Prostate gland (tissue), 2 donors: Measurements from ENCODE around the gene FHL3.

ENCODE experiments used
- CTCF ChIP-seq, 4 experiments: fragments of 200-600 bp in 2 of 4; fragments of 450-650 bp in 2 of 4; sonication (generic) in 2 of 4; IDR thresholded peaks; 1 replicate in 3 of 4; 2 replicates in 1 of 4; pipeline ENCODE4 v1.5.1; 2016 to 2019; ENCODE audit warnings: antibody characterized with exemption in 4 of 4, mild to moderate bottlenecking in 2 of 4, moderate library complexity in 2 of 4
- POLR2A ChIP-seq: fragments of 450-650 bp; IDR thresholded peaks from one replicate; pipeline ENCODE4 v1.6.1; 2016; ENCODE audit warnings: antibody characterized with exemption, mild to moderate bottlenecking
- POLR2AphosphoS5 ChIP-seq: sonication (generic); formaldehyde crosslinking; IDR thresholded peaks from one replicate; pipeline ENCODE4 v1.6.1; 2017; ENCODE audit warnings: antibody characterized with exemption

GRCh38 chr1:37955685-37956084 lies 49.6 kb downstream of the FHL3 start:
- TF ChIP-seq POLR2AphosphoS5 (no peak), CTCF (IDR thresholded peaks at IDR 0.05) (no peak), POLR2A (no peak)
